Activated CD8-positive, alpha-beta memory T cell treated with anti-CD3 and anti-CD28 coated beads, Interleukin-2, amount 50 U/mL, for 24 hours (primary cell): ENCODE measurements around the gene RTN3.
"Not testable (repeated sequence)": the region's sequence is repeated elsewhere in the genome, so short reads cannot be mapped to it uniquely, and the experiment has no call there.

Experiments used
- DNase-seq: peaks from one replicate; pipeline ENCODE4 v3.0.0-alpha.2; 2020; ENCODE audit errors: extremely low read depth

The RTN3 gene

GRCh38 chr11:63680834-63681320 is 423 bp upstream of the RTN3 start:
- no peak for DNase-seq

DNA sequence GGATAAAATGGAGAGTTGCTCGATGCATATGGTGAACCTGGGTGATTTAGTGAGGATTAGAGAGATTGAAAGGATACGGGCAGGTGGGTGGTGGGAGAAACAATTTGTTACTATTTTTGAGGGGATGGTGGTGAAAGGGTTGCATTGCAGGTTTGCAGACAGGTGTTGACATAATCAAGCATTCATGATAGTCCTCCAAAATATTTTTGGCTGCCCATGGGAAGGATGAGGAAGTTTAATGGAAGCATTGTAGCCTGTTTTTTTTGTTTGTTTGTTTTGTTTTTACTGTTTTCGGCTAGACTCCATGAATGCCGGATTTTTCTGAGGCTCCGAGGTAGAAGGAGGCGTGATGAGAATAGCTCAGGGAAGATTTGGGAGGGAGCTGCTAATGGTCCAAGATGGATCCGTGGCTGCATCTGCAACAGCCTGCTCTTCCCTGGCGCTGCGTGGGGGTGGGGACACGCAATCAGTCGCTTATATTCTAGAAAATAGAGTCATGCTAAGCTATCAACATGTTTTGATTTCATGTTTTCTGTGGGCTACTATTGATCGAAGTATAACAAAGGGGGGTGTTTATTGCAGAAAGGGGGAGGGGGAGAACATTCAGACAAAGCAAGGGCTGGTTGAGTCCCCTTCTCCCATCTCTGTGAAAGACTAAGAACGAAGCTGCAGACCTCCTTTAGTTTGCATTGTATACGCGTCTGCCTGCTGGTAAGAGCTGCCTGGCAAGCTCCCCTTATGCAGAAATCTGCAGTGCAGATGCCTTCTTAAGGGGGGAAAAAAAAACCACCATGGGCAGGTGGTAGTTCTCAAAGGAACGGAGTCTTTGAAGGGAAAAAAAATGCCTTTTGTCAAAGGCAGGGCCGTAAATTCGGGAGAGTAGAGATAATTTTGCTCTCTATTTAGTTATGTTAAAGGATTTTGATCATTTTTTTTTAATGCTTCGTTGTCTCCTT is 1.0 kb downstream of the RTN3 start:
- DNase-seq, result no peak

DNA sequence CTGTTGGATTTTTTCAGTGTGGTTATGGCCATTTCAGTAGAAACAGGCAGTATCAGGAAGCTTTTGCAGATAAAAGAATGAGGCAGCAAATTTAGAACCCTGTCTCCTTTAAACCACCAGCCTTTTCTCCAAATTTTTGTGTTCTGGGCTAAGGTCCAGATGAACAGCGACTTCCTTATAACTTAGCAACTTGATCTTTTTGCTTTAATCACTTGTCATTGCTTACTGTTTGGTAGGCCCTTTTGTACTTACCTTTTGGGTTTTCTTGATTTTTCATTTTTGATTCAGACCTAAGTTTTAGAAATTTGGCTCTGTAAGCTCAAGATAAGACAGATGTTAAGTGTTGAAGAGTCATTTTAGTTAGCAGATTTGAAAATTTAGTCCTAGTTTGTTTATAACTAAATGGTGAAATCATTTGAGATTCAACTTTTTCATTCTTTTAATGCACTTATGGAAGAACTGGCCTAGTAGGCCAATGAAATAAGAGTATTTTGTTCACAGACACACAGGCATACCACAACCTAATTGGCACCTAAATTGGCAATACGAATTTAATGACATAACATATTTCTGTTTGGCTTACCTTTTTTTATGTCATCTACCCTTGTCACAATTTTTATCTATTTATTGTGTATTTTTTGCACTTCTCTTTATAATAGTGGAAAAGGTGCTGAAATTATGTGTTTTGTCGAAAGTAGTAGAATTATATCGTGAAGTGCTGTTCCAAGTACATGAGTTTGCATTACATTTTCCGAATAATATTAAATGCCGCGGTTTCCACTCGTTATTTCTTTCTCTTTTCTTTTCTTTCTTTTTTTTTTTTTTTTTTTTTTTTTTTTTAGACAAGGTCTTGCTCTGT is 2.1 kb downstream of the RTN3 start:
- no peak for DNase-seq

DNA sequence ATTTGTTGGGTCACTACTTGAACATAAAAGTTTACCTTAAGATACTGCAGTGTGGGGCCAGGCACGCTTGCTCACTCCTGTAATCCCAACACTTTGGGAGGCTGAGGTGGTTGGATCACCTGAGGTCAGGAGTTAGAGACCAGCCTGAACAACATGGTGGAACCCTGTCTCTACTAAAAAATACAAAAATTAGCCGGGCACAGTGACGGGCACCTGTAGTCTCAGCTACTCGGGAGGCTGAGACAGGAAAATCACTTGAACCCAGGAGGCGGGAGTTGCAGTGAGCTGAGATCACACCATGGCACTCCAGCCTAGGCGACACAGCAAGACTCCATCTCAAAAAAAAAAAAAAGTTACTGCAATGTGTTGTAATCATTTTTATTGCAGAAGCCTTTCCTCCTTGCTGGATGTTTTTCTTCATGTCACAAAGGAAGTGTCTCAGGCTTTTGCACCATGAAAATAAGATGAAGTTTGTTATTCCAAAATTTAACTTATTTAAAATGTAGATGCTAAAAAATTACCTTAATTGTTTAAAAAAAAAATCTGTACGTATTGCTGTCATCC is 3.9 kb downstream of the RTN3 start:
- not testable (repeated sequence) for DNase-seq

- DNase-seq, result no peak
These were observed 5.6 kb downstream of the RTN3 start for GRCh38 chr11:63686926-63687325.

GRCh38 chr11:63687845-63688244 is 6.5 kb downstream of the RTN3 start:
- DNase-seq, result no peak

- no peak for DNase-seq
These were observed 13.3 kb downstream of the RTN3 start for GRCh38 chr11:63694596-63694995.

DNA sequence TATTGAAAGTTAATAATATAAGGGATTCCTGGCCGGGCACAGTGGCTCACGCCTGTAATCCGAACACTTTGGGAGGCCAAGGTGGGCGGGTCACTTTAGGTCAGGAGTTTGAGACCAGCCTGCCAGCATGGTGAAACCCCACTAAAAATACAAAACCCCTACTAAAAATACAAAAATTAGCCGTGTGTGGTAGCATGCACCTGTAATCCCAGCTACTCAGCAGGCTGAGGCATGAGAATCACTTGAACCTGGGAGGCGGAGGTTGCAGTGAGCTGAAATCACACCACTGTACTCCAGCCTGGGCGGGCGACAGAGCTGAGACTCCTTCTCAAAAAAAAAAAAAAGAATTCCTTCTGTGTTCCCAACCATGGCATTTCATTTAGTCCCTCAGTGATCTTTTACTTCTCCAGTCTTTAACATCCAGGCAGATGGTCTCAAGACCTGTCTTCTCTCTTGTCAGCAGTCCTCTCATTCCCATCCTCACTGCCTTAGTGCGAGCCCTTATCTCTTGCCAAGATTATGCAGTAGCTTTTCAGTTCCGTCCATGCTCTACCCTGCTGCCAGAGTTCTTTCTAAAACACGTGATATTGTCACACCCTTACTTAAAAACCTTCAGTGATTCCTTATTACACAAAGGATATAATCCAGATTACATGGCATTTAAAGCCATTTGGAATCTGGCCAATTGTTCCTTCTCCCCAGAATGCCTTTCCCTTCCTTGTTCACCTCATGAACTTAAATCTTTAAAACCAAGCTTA is 17.9 kb downstream of the RTN3 start:
- DNase-seq, result no peak

- DNase-seq, result no peak
These were observed 18.6 kb downstream of the RTN3 start for GRCh38 chr11:63699896-63700295.

GRCh38 chr11:63705526-63705925 is 24.2 kb downstream of the RTN3 start:
- no peak for DNase-seq

GRCh38 chr11:63708764-63709163 is 27.5 kb downstream of the RTN3 start:
- no peak for DNase-seq

GRCh38 chr11:63709336-63709884 is 28.1 kb downstream of the RTN3 start:
- no peak for DNase-seq

GRCh38 chr11:63710476-63711217 is 29.3 kb downstream of the RTN3 start:
- no peak for DNase-seq

- DNase-seq, result no peak
These were observed 30.5 kb downstream of the RTN3 start for GRCh38 chr11:63711838-63712237.

DNA sequence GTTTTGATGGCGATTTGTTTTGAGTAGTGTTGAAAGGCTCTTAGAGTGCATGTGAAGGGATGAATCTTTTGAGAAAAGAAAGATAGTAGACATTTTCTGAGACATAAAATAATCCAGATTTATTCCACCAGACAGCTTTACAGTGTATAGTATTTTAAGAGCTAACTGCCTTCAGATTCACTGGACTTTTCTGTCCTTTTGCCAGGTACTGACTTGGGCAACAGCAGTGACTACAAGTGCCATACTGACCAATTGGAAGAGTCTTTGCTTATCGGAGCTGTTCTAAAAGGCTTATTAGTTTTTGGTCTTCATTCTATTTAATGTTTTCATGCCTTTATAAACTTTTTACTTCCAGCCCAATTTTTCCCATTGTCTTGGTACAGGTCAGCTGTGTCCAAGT is 32.5 kb downstream of the RTN3 start:
- DNase-seq, result no peak

- DNase-seq, result no peak
These were observed 34.7 kb downstream of the RTN3 start for GRCh38 chr11:63716046-63716445.

DNA sequence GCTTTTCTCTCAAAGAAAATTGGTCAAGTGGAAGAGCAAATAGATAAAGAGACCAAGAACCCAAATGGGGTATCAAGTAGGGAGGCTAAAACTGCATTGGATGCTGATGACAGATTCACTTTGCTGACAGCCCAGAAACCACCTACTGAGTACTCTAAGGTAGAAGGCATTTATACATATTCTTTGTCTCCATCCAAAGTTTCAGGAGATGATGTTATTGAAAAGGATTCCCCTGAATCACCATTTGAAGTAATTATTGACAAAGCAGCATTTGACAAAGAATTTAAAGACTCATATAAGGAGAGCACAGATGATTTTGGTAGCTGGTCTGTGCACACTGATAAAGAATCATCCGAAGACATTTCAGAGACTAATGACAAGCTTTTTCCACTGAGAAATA is 37.7 kb downstream of the RTN3 start:
- no peak for DNase-seq

DNA sequence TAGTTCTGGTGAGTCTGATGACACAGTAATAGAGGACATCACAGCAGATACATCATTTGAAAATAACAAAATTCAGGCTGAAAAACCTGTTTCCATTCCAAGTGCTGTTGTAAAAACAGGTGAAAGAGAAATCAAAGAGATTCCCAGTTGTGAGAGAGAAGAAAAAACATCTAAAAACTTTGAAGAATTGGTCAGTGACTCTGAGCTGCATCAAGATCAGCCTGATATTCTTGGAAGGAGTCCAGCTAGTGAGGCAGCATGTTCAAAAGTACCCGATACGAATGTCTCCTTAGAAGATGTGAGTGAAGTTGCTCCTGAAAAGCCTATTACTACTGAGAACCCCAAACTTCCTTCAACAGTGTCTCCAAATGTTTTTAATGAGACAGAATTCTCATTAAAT is 38.7 kb downstream of the RTN3 start:
- no peak for DNase-seq

DNA sequence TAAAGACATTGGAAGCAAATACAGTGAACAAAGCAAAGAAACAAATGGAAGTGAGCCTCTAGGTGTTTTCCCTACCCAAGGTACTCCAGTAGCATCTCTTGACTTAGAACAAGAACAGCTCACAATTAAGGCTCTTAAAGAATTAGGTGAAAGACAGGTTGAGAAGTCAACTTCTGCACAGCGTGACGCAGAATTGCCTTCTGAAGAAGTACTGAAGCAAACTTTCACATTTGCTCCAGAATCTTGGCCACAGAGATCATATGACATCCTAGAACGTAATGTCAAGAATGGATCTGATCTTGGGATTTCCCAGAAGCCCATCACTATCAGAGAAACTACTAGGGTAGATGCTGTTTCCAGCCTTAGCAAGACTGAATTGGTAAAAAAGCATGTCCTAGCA is 39.3 kb downstream of the RTN3 start:
- no peak for DNase-seq

DNA sequence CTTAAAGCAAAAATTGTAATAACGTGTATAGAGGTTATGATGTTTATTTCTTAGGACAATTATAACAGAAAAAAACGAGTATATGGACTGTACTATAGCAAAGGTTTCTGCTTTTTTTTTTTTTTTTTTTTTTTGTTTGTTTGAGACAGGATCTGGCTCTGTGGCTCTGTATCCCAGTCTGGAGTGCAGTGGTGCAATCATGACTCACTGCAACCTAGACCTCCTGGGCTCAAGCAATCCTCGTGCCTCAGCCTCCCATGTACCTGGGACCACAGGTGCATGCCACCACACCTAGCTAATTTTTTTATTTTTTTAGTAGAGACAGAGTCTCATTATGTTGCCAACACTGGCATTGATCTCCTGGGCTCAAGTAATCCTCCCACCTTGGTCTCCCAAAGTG is 48.0 kb downstream of the RTN3 start:
- DNase-seq, result no peak

DNA sequence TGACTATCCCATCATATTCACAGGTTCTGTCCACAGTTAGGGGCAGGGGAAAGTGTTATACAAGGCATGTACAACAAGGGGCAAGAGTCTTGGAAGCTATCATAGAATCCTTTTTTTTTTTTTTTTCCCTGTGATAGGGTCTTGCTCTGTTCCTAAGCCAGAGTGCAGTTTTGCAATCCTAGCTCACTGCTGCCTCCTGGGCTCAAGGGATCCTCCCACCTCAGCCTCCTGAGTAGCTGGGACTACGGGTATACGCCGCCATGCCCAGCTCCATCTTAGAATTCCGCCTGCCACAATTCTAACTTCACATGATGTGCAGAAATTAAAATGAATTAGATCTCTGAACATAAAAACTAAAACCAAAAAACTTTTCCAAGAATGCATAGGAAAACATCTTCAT is 55.6 kb downstream of the RTN3 start:
- DNase-seq, result no peak
